SU-DHL-6 (cell line): ENCODE results near the gene UQCC5.

ENCODE experiments used
- H2AFZ ChIP-seq: fragments of 200-600 bp; sonication (generic); 2 replicates; pipeline ENCODE4 v1.6.1; 2014; ENCODE audit warnings: low read depth, mild to moderate bottlenecking, moderate library complexity, mixed read lengths, antibody characterized with exemption, low read length; ENCODE audit not compliant: severe bottlenecking
- H3F3A ChIP-seq: fragments of 200-600 bp; shearing (Covaris generic); 2 replicates; pipeline ENCODE4 v1.6.0; 2016; ENCODE audit warnings: antibody characterized with exemption, mild to moderate bottlenecking; ENCODE audit not compliant: insufficient read depth
- H3K27ac ChIP-seq: fragments of 200-600 bp; sonication (generic); 2 replicates; pipeline ENCODE4 v1.5.1; 2016; ENCODE audit warnings: low read depth, mild to moderate bottlenecking, low read length, moderate library complexity, mixed read lengths
- H3K27me3 ChIP-seq: fragments of 200-600 bp; sonication (generic), shearing (Covaris generic); 2 replicates; pipeline ENCODE4 v1.6.0; 2014; ENCODE audit warnings: mild to moderate bottlenecking, low read length
- H3K36me3 ChIP-seq: fragments of 200-600 bp; sonication (generic); 2 replicates; pipeline ENCODE4 v1.6.1; 2014; ENCODE audit warnings: mild to moderate bottlenecking, low read length, mixed read lengths
- H3K4me2 ChIP-seq: fragments of 300-600, 200-600 bp; shearing (Covaris generic), sonication (generic); 2 replicates; pipeline ENCODE4 v1.6.0; 2014; ENCODE audit warnings: low read length, low read depth, mild to moderate bottlenecking; ENCODE audit not compliant: poor library complexity, severe bottlenecking
- H3K4me3 ChIP-seq: fragments of 200-600 bp; sonication (generic); 2 replicates; pipeline ENCODE4 v1.5.1; 2014; ENCODE audit warnings: antibody characterized with exemption, low read length, mild to moderate bottlenecking, mixed read lengths; ENCODE audit not compliant: insufficient read depth, poor library complexity, severe bottlenecking
- H3K79me2 ChIP-seq: fragments of 200-600 bp; sonication (generic); 2 replicates; pipeline ENCODE4 v1.6.1; 2014; ENCODE audit warnings: mild to moderate bottlenecking, low read length, moderate library complexity; ENCODE audit not compliant: insufficient read depth
- H3K9ac ChIP-seq: fragments of 200-600 bp; sonication (generic); 2 replicates; pipeline ENCODE4 v1.7.0; 2014; ENCODE audit warnings: mild to moderate bottlenecking, low read length
- H3K9me2 ChIP-seq: fragments of 200-600 bp; sonication (generic); replicated peaks from 2 replicates; pipeline ENCODE4 v1.6.1; 2014; ENCODE audit warnings: low read length; ENCODE audit not compliant: insufficient read depth
- H3K9me3 ChIP-seq: fragments of 200-600 bp; sonication (generic); 2 replicates; pipeline ENCODE4 v1.6.1; 2014; ENCODE audit warnings: low read length, mixed read lengths; ENCODE audit not compliant: insufficient read depth
- H4K20me1 ChIP-seq: fragments of 200-600 bp; sonication (generic); 2 replicates; pipeline ENCODE4 v1.6.1; 2014; ENCODE audit warnings: low read depth, mild to moderate bottlenecking, antibody characterized with exemption, low read length, moderate library complexity, mixed read lengths
- CTCF ChIP-seq: fragments of 200-600 bp; sonication (generic); IDR thresholded peaks from one replicate; pipeline ENCODE4 v1.5.1; 2017; ENCODE audit warnings: antibody characterized with exemption, mild to moderate bottlenecking, low read length, moderate library complexity; ENCODE audit not compliant: insufficient read depth, poor library complexity, severe bottlenecking
- EZH2phosphoT487 ChIP-seq: fragments of 200-600 bp; sonication (generic), shearing (Covaris generic); conservative IDR thresholded peaks from 2 replicates; pipeline ENCODE4 v1.6.1; 2018; ENCODE audit warnings: mild to moderate bottlenecking, antibody characterized with exemption, low read length, moderate library complexity, mixed read lengths

Gene UQCC5

GRCh38 chr3:52568069-52568468, 31.7 kb downstream of the UQCC5 start:
- 0 out of 2 replicates have a peak, but pooled peaks cover 3% of the 10 kb centered on the region for H3F3A ChIP-seq
- no peak overlapping the region for H3K27ac ChIP-seq
- no peaks in the 10 kb centered on the region for H3K9me2 ChIP-seq
- no peaks in the 10 kb centered on the region for H4K20me1 ChIP-seq
- TF ChIP-seq CTCF (no peak), EZH2phosphoT487 (no peak)
- no peak overlapping the region for H2AFZ ChIP-seq
- no peaks in the 10 kb centered on the region for H3K9me3 ChIP-seq
- no peaks in the 10 kb centered on the region for H3K27me3 ChIP-seq
- H3K4me2 ChIP-seq, result no peak overlapping the region
- no peak overlapping the region for H3K4me3 ChIP-seq
- H3K36me3 ChIP-seq, result peaks cover 9% of the 10 kb centered on the region; the same call in 1 of the 2 replicates
- H3K79me2 ChIP-seq, result no peaks in the 10 kb centered on the region
- no peak overlapping the region for H3K9ac ChIP-seq

- H3K27me3 ChIP-seq, result no peaks in the 10 kb centered on the region
- H2AFZ ChIP-seq, result no peak overlapping the region
- H3K9ac ChIP-seq, result no peak overlapping the region
- H3F3A ChIP-seq, result 0 out of 2 replicates have a peak, but pooled peaks cover 3% of the 10 kb centered on the region
- peaks cover 2% of the 10 kb centered on the region; the same call in 1 of the 2 replicates for H3K36me3 ChIP-seq
- no peaks in the 10 kb centered on the region for H4K20me1 ChIP-seq
- no peaks in the 10 kb centered on the region for H3K9me2 ChIP-seq
- no peaks in the 10 kb centered on the region for H3K79me2 ChIP-seq
- no peak overlapping the region for H3K27ac ChIP-seq
- TF ChIP-seq CTCF (no peak), EZH2phosphoT487 (no peak)
- no peaks in the 10 kb centered on the region for H3K9me3 ChIP-seq
- H3K4me3 ChIP-seq, result no peak overlapping the region
- H3K4me2 ChIP-seq, result no peak overlapping the region
Observed at GRCh38 chr3:52570076-52570475, 33.7 kb downstream of the UQCC5 start.

- Histone ChIP-seq H3K27me3 (no peaks in the 10 kb centered on the region), H3K27ac (no peak overlapping the region), H3K79me2 (no peaks in the 10 kb centered on the region), H3K4me2 (no peak overlapping the region), H3K4me3 (no peak overlapping the region), H3K36me3 (peaks cover 14% of the 10 kb centered on the region; the same call in 1 of the 2 replicates), H3K9me2 (no peaks in the 10 kb centered on the region), H4K20me1 (no peaks in the 10 kb centered on the region), H3K9ac (no peak overlapping the region), H2AFZ (no peak overlapping the region), H3K9me3 (no peaks in the 10 kb centered on the region), H3F3A (0 out of 2 replicates have a peak, but pooled peaks cover 1% of the 10 kb centered on the region)
- TF ChIP-seq CTCF (no peak), EZH2phosphoT487 (no peak)
Observed at GRCh38 chr3:52572221-52572620, 35.8 kb downstream of the UQCC5 start.
